Embryonic facial prominence (tissue), 1 donor: Measurements from ENCODE around the gene FAM13C.

Experiments used
- DNase-seq: peaks from one replicate; pipeline ENCODE4 v3.0.0-alpha.2; 2016; ENCODE audit errors: extremely low spot score

The FAM13C gene

GRCh38 chr10:59315465-59315864, 46.9 kb downstream of the FAM13C start:
- no peak for DNase-seq

GRCh38 chr10:59314268-59314667, 48.1 kb downstream of the FAM13C start:
- DNase-seq, result no peak

GRCh38 chr10:59312247-59312646, 50.1 kb downstream of the FAM13C start:
- no peak for DNase-seq

- DNase-seq, result no peak
These were observed 51.3 kb downstream of the FAM13C start for GRCh38 chr10:59311025-59311424.

- no peak for DNase-seq
These were observed 51.9 kb downstream of the FAM13C start for GRCh38 chr10:59310324-59310914.

GRCh38 chr10:59304521-59305097, 57.7 kb downstream of the FAM13C start:
- DNase-seq, result no peak

- no peak for DNase-seq
These were observed 59.3 kb downstream of the FAM13C start for GRCh38 chr10:59303018-59303417.

GRCh38 chr10:59302381-59302780, 60.0 kb downstream of the FAM13C start:
- no peak for DNase-seq

GRCh38 chr10:59301067-59301754, 61.1 kb downstream of the FAM13C start:
- no peak for DNase-seq

- no peak for DNase-seq
These were observed 62.0 kb downstream of the FAM13C start for GRCh38 chr10:59300386-59300785.

GRCh38 chr10:59299933-59300332, 62.4 kb downstream of the FAM13C start:
- no peak for DNase-seq

- DNase-seq, result no peak
These were observed 71.9 kb downstream of the FAM13C start for GRCh38 chr10:59290448-59290847.

GRCh38 chr10:59289853-59290252, 72.5 kb downstream of the FAM13C start:
- no peak for DNase-seq

- no peak for DNase-seq
These were observed 74.6 kb downstream of the FAM13C start for GRCh38 chr10:59287587-59288255.

GRCh38 chr10:59285848-59286247, 76.5 kb downstream of the FAM13C start:
- DNase-seq, result no peak

- no peak for DNase-seq
These were observed 77.3 kb downstream of the FAM13C start for GRCh38 chr10:59285073-59285472.

- DNase-seq, result no peak
These were observed 78.0 kb downstream of the FAM13C start for GRCh38 chr10:59284118-59284975.

GRCh38 chr10:59283456-59284091, 78.8 kb downstream of the FAM13C start:
- DNase-seq, result peak; percentile 6

GRCh38 chr10:59281861-59282260, 80.5 kb downstream of the FAM13C start:
- no peak for DNase-seq

- no peak for DNase-seq
These were observed 82.3 kb downstream of the FAM13C start for GRCh38 chr10:59279991-59280505.

- DNase-seq, result no peak
These were observed 82.9 kb downstream of the FAM13C start for GRCh38 chr10:59279476-59279875.
